Vagina (tissue), 2 donors: ENCODE data around the gene MFAP5. TPM values are rescaled to one million over a fixed set of nuclear protein-coding genes. Genes with fewer than 3 reads are reported as not detected.

Experiments used
- DNase-seq, 2 donors: peaks; one replicate each; pipeline ENCODE4 v3.0.0-alpha.2; 2017; ENCODE audit errors: extremely low spot score in 2 of 2
- H3K27ac ChIP-seq: fragments of 200-600 bp; sonication (generic); one replicate; pipeline ENCODE4 v1.5.1; 2019
- H3K27me3 ChIP-seq: fragments of 200-600 bp; sonication (generic); one replicate; pipeline ENCODE4 v1.5.1; 2019
- H3K36me3 ChIP-seq, 2 donors: fragments of 200-600 bp; sonication (generic); one replicate each; pipeline ENCODE4 v1.5.1; 2017 to 2019
- H3K4me1 ChIP-seq: fragments of 200-600 bp; sonication (generic); one replicate; pipeline ENCODE4 v1.5.1; 2019
- H3K4me3 ChIP-seq, 2 donors: fragments of 200-600 bp; sonication (generic); 1 replicate in 1 of 2; 2 replicates in 1 of 2; pipeline ENCODE4 v1.5.1; 2016 to 2019
- H3K9me3 ChIP-seq: fragments of 200-600 bp; sonication (generic); one replicate; pipeline ENCODE4 v1.5.1; 2019
- POLR2A ChIP-seq, 2 donors: fragments of 450-650 bp; IDR thresholded peaks; one replicate each; pipeline ENCODE4 v1.6.1; 2017; ENCODE audit warnings: antibody characterized with exemption in 2 of 2, mild to moderate bottlenecking in 2 of 2, moderate library complexity in 2 of 2
- POLR2AphosphoS5 ChIP-seq, 2 donors: sonication (generic); formaldehyde crosslinking; IDR thresholded peaks; one replicate each; pipeline ENCODE4 v1.9.0; 2017; ENCODE audit warnings: antibody characterized with exemption in 2 of 2, mild to moderate bottlenecking in 2 of 2, low read depth in 1 of 2; ENCODE audit not compliant: insufficient read depth in 1 of 2
- intact Hi-C: fragments of 100-400 bp; cut with DNase I; formaldehyde crosslinking; loops from one replicate; pipeline ENCODE4 v1.15.1; 2023
- total RNA-seq: library from RNA; depleted of rRNA; stranded (reverse); fragments of >200 nt; gene quantifications from one replicate; pipeline ENCODE4 v1.2.3, GENCODE V29; 2016
- TF ChIP-seq, protein P1 (sequence below), 3 experiments: fragments of 450-650 bp in 2 of 3; fragments of 200-600 bp in 1 of 3; sonication (generic) in 1 of 3; IDR thresholded peaks; one replicate each; pipeline ENCODE4 v1.5.1; 2017 to 2019; ENCODE audit warnings: antibody characterized with exemption in 3 of 3, mild to moderate bottlenecking in 2 of 3, moderate library complexity in 2 of 3

MFAP5 gene
- total RNA-seq, 1 donor from 2014 or later = 159 TPM

DNA sequence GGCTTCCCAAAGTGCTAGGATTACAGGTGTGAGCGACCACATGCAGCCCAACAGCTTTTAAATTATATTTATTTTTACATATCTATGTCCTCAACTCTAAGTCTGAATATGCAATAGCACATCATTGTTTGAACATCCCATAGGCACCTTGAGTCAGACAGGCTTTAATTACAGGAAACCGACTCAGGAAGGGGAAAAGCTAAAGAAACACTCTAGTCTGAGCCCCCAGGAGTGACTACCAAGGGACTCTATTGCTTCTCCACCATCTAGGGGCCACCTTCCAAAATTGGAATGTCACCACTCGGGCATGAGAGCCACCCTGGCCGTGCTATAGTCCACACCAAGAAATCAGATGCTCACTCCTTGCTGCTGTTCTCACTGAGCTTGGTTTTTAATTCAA is 14.0 kb upstream of the MFAP5 start:
- no peaks in the 10 kb centered on the region for H3K9me3 ChIP-seq
- H3K4me3 ChIP-seq = no peak overlapping the region
- no peak overlapping the region for H3K27ac ChIP-seq
- H3K36me3 ChIP-seq = no peaks in the 10 kb centered on the region
- no peak for TF ChIP-seq POLR2A (IDR thresholded peaks at IDR 0.05)
- TF ChIP-seq POLR2AphosphoS5 (IDR thresholded peaks at IDR 0.05; ENCODE audit: insufficient read depth in 1 of 2, low read depth in 1 of 2) = no peak
- TF ChIP-seq, protein P1, sequence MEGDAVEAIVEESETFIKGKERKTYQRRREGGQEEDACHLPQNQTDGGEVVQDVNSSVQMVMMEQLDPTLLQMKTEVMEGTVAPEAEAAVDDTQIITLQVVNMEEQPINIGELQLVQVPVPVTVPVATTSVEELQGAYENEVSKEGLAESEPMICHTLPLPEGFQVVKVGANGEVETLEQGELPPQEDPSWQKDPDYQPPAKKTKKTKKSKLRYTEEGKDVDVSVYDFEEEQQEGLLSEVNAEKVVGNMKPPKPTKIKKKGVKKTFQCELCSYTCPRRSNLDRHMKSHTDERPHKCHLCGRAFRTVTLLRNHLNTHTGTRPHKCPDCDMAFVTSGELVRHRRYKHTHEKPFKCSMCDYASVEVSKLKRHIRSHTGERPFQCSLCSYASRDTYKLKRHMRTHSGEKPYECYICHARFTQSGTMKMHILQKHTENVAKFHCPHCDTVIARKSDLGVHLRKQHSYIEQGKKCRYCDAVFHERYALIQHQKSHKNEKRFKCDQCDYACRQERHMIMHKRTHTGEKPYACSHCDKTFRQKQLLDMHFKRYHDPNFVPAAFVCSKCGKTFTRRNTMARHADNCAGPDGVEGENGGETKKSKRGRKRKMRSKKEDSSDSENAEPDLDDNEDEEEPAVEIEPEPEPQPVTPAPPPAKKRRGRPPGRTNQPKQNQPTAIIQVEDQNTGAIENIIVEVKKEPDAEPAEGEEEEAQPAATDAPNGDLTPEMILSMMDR (IDR thresholded peaks at IDR 0.05) = no peak
- no peaks in the 10 kb centered on the region for H3K4me1 ChIP-seq
- intact Hi-C loops = loop anchor here (10.0 kb wide), 1 partner anchor 218 kb away; no protein-coding TSS in a partner anchor
- H3K27me3 ChIP-seq = no peaks in the 10 kb centered on the region
- DNase-seq = no peak

DNA sequence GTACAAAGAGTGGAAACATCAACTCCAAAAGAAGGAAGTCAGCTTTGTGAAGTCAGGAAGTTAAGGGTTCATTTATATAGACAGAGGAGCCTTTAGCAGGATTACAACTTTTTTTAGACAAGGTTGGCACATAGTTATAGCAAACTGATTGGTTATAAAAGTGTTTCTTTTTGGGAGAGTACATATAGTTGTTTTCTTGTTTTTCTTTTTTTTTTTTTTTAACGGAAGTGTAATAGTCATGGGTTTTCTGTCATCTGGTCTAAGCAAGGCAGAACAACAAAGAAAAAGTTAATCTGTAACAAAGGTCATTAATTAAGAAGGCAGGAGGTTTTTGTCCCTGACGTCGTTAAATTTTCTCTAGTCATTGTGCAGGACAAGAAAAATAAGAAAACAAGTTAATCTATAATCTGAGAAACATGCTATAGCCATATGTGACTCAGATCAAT is 13.0 kb upstream of the MFAP5 start:
- H3K27ac ChIP-seq = no peak overlapping the region
- intact Hi-C loops = loop anchor here (10.0 kb wide), 1 partner anchor 219 kb away; no protein-coding TSS in a partner anchor

DNA sequence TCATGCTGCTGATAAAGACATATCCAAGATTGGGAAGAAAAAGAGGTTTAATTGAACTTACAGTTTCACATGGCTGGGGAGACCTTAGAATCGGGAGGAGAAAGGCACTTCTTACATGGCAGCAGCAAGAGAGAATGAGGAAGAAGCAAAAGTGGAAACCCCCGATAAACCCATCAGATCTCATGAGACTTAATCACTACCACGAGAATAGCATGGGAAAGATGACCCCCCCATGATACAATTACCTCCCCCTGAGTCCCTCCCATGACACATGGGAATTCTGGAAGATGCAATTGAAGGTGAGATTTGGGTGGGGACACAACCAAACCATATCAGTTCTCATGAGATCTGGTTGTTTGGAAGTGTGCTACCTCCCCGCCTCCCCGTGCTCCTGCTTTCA is 9.8 kb upstream of the MFAP5 start:
- no peaks in the 10 kb centered on the region for H3K4me1 ChIP-seq
- no peaks in the 10 kb centered on the region for H3K27me3 ChIP-seq
- TF ChIP-seq POLR2AphosphoS5 (IDR thresholded peaks at IDR 0.05; ENCODE audit: insufficient read depth in 1 of 2, low read depth in 1 of 2) (no peak), POLR2A (IDR thresholded peaks at IDR 0.05) (no peak)
- TF ChIP-seq, protein P1 (IDR thresholded peaks at IDR 0.05) = no peak
- no peak for DNase-seq
- H3K36me3 ChIP-seq = no peaks in the 10 kb centered on the region
- intact Hi-C loops = loop anchor here (10.0 kb wide), 1 partner anchor 222 kb away; no protein-coding TSS in a partner anchor
- H3K9me3 ChIP-seq = no peaks in the 10 kb centered on the region
- H3K4me3 ChIP-seq = no peak overlapping the region
- no peak overlapping the region for H3K27ac ChIP-seq

More for the DNA sequence above, 13.0 kb upstream of the MFAP5 start:
- TF ChIP-seq POLR2AphosphoS5 (IDR thresholded peaks at IDR 0.05; ENCODE audit: insufficient read depth in 1 of 2, low read depth in 1 of 2) = no peak
- TF ChIP-seq, protein P1 (IDR thresholded peaks at IDR 0.05) = no peak
- TF ChIP-seq POLR2A (IDR thresholded peaks at IDR 0.05) = no peak
- Histone ChIP-seq H3K9me3 (no peaks in the 10 kb centered on the region), H3K4me3 (no peak overlapping the region), H3K4me1 (no peaks in the 10 kb centered on the region), H3K27me3 (no peaks in the 10 kb centered on the region), H3K36me3 (no peaks in the 10 kb centered on the region)
- no peak for DNase-seq

DNA sequence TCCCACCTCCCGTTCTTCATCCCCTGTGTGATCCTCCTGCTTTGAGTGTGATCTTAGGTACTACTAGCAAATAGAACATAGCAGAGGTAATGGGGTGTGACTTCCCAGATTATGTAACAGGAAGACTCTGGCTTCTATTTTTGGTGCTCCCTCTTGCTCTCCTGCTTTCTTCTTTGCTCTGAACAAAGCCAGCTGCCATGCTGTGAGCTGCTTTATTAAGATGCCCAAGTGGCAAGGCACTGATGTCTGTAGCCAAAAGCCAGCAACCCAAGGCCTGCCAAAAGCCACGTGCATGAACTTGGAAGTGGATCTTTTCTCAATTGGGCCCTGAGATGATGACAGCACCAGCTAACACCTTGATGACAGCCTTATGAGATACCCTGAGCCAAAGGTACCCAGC is 5.8 kb upstream of the MFAP5 start:
- DNase-seq = no peak
- H3K27me3 ChIP-seq = no peaks in the 10 kb centered on the region
- no peak overlapping the region for H3K27ac ChIP-seq
- intact Hi-C loops = no loop called here
- H3K9me3 ChIP-seq = no peaks in the 10 kb centered on the region
- peaks cover 17% of the 10 kb centered on the region for H3K4me1 ChIP-seq
- H3K4me3 ChIP-seq = no peak overlapping the region
- H3K36me3 ChIP-seq = no peaks in the 10 kb centered on the region
- TF ChIP-seq POLR2A (IDR thresholded peaks at IDR 0.05) (no peak), POLR2AphosphoS5 (IDR thresholded peaks at IDR 0.05; ENCODE audit: insufficient read depth in 1 of 2, low read depth in 1 of 2) (no peak)
- TF ChIP-seq, protein P1 (IDR thresholded peaks at IDR 0.05) = no peak

DNA sequence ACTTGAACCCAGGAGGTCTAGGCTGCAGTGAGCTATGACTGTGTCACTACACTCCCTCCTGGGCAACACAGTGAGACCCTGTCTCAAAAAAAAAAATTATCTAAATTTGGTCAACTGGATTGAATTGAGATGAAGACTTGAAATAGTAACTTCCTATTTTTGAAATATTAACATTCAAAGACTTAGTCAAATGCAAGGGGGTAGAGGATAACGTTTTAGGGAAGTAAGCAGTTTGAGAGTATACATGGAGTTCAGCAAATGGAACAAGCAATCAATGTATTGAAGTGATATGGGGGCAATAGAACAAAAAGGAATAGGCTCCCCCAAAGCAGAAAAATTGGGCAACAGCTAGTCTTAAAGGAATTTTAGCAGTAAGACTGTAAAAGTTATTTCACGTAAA is 4.6 kb upstream of the MFAP5 start:
- Histone ChIP-seq H3K27me3 (no peaks in the 10 kb centered on the region), H3K4me1 (peaks cover 22% of the 10 kb centered on the region), H3K27ac (no peak overlapping the region), H3K4me3 (no peak overlapping the region), H3K9me3 (no peaks in the 10 kb centered on the region), H3K36me3 (no peaks in the 10 kb centered on the region)
- DNase-seq = no peak
- no peak for TF ChIP-seq POLR2A (IDR thresholded peaks at IDR 0.05)
- intact Hi-C loops = no loop called here
